ENCODE measurements around the gene CHSY1. TPM values are rescaled to one million over a fixed set of nuclear protein-coding genes. Genes with fewer than 3 reads are reported as not detected.

The CHSY1 gene
- total RNA-seq, 2 experiments from 2014 or later, result 5.8 to 6.7 TPM

DNA sequence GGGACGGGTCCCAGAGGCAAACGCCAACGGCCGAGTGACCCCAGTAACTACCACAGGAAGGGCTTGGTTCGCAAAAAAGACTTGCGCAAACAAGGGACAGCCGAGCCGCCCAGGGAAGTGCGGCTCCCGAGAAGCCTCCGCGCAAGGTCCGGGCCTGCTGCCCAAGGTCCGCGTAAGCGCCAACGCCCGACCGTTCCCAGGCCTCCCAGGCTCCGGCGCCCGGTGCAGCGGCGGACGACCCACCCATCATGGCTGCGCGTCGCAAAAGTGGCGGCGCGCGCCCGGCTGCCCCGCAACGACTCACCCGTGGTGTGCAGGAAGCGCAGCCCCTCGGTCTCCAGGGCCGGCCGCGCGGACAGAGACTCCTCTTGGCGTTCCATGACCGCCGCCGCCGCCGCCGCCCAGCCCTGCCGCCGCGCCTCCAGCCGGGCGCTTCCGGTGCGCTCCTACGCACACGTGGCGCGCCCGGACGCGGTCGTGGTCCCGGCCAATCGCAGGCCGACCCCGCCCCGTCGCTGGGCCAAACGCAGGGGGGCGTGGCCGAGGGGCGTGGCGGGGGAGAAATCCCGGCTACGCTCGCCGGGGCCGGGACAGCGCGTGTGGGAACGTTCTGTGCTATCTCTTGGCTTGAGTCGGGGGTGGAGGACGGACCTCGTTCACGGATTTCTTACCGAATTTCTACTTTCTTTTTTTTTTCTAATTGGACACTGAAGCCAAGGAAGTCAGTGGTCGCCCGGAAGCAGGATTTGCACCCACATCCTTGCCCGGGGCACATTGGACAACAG lies 25.4 kb upstream of the CHSY1 start, which contains the start of gene SELENOS:
SELENOS (minus strand) TSS at position 448 of the 785 bp plus-strand sequence; CDS start at position 380, 68 bp downstream.
- Histone ChIP-seq H3K4me1 (ENCODE audit: insufficient read depth, low read length) (peaks cover 23% of the 10 kb centered on the region), H3K4me3 (ENCODE audit: low read length) (peak within 1 kb of the TSS; percentile 92), H3K36me3 (ENCODE audit: insufficient read depth, low read length) (peaks cover 55% of the 10 kb centered on the region), H3K27me3 (ENCODE audit: control insufficient read depth in 1 of 2, insufficient read depth in 2 of 2, low read length in 2 of 2) (no peaks in the 10 kb centered on the region), H3K27ac (ENCODE audit: low read depth in 1 of 2, low read length in 2 of 2) (peak within 1 kb of the TSS; percentile 56 to 58), H3K9me3 (ENCODE audit: control insufficient read depth in 1 of 2, insufficient read depth in 1 of 2, low read length in 2 of 2) (no peaks in the 10 kb centered on the region)
- peaks cover 79% of the 10 kb centered on the region for H3K36me3 Mint-ChIP-seq (ENCODE audit: low read depth)
- ATAC-seq (ENCODE audit: poor library complexity) (peak; percentile 96), DNase-seq (peak; percentile 68 to 95 (median 84))
- POLR2A ChIA-PET, result interaction anchor here (1.6 kb wide), 1 partner anchor 17 kb away, joined by 10 read pairs; the partner anchor contains the start of gene SNRPA1
- H3K4me3 Mint-ChIP-seq, result peak within 1 kb of the TSS; percentile 97
- no peaks in the 10 kb centered on the region for H3K9me3 Mint-ChIP-seq
- H3K27ac Mint-ChIP-seq, result peak within 1 kb of the TSS; percentile 95
- CTCF ChIA-PET, result interaction anchor here (1.0 to 1.6 kb wide), 2 partner anchors 11 to 12 kb away, joined by 3 to 5 read pairs; no protein-coding TSS in a partner anchor
- intact Hi-C loops (cut with DNase I, micrococcal nuclease), result loop anchor here (1.0 to 10.0 kb wide), 7 partner anchors 17 to 932 kb away; partner anchors contain the start of genes ADAMTS17 (in 1 of the 2), ASB7 (in 1 of the 2), CHSY1 (in 1 of the 2) and LINS1 (in 1 of the 2)
- no peaks in the 10 kb centered on the region for H3K27me3 Mint-ChIP-seq
- H3K4me1 Mint-ChIP-seq (ENCODE audit: low read depth), result peaks cover 24% of the 10 kb centered on the region
- TF ChIP-seq, protein P1, sequence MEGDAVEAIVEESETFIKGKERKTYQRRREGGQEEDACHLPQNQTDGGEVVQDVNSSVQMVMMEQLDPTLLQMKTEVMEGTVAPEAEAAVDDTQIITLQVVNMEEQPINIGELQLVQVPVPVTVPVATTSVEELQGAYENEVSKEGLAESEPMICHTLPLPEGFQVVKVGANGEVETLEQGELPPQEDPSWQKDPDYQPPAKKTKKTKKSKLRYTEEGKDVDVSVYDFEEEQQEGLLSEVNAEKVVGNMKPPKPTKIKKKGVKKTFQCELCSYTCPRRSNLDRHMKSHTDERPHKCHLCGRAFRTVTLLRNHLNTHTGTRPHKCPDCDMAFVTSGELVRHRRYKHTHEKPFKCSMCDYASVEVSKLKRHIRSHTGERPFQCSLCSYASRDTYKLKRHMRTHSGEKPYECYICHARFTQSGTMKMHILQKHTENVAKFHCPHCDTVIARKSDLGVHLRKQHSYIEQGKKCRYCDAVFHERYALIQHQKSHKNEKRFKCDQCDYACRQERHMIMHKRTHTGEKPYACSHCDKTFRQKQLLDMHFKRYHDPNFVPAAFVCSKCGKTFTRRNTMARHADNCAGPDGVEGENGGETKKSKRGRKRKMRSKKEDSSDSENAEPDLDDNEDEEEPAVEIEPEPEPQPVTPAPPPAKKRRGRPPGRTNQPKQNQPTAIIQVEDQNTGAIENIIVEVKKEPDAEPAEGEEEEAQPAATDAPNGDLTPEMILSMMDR (IDR thresholded peaks at IDR 0.05), result no peak

DNA sequence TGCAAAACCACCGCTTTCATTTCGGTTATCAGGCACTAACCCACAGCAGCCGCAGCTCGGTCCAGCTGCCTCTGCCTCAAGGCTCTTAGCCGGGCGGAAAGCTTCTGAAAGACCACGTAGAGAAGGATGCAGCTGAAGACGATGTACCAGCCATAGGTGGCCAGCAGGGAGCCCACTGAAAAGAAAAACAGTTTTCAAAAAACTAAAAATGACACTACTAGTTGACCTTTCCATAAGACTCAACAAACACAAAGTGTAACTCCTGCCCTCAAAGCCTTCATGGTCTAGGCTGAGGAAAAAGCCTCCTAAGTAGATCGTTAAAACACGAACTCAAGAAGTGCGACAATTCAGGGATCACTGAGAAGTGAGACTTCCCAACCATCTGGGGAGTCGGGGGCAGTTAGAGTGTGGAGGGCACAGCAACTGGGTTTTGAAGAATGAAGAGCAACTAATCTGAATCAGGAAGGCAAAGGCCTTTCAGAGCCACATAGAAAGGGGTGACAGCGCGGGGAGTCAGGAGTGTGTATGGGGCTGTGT lies 24.7 kb upstream of the CHSY1 start:
- Mint-ChIP-seq H3K36me3 (ENCODE audit: low read depth) (peaks cover 79% of the 10 kb centered on the region), H3K4me1 (ENCODE audit: low read depth) (peaks cover 24% of the 10 kb centered on the region), H3K9me3 (no peaks in the 10 kb centered on the region), H3K27ac (peak overlapping the region; percentile 95), H3K4me3 (peak overlapping the region; percentile 97), H3K27me3 (no peaks in the 10 kb centered on the region)
- Histone ChIP-seq H3K27ac (ENCODE audit: low read depth in 1 of 2, low read length in 2 of 2) (peak overlapping the region; percentile 56 to 58), H3K27me3 (ENCODE audit: control insufficient read depth in 1 of 2, insufficient read depth in 2 of 2, low read length in 2 of 2) (no peaks in the 10 kb centered on the region), H3K4me1 (ENCODE audit: insufficient read depth, low read length) (peaks cover 23% of the 10 kb centered on the region), H3K9me3 (ENCODE audit: control insufficient read depth in 1 of 2, insufficient read depth in 1 of 2, low read length in 2 of 2) (no peaks in the 10 kb centered on the region), H3K36me3 (ENCODE audit: insufficient read depth, low read length) (peaks cover 55% of the 10 kb centered on the region), H3K4me3 (ENCODE audit: low read length) (peak overlapping the region; percentile 92)
- DNase-seq (peak in 3 of 14 experiments; percentile 32 to 52 (median 36)), ATAC-seq (ENCODE audit: poor library complexity) (peak; percentile 2)
- TF ChIP-seq, protein P1 (IDR thresholded peaks at IDR 0.05), result no peak
- CTCF ChIA-PET, result interaction anchor here (0.7 to 1.0 kb wide), 2 partner anchors 9 to 12 kb away, joined by 3 read pairs; no protein-coding TSS in a partner anchor
- intact Hi-C loops (cut with DNase I, micrococcal nuclease), result loop anchor here (1.0 to 10.0 kb wide), 7 partner anchors 18 to 932 kb away; partner anchors contain the start of genes ADAMTS17 (in 1 of the 2), ASB7 (in 1 of the 2), CHSY1 (in 1 of the 2) and LINS1 (in 1 of the 2)
- POLR2A ChIA-PET, result no interaction called here

DNA sequence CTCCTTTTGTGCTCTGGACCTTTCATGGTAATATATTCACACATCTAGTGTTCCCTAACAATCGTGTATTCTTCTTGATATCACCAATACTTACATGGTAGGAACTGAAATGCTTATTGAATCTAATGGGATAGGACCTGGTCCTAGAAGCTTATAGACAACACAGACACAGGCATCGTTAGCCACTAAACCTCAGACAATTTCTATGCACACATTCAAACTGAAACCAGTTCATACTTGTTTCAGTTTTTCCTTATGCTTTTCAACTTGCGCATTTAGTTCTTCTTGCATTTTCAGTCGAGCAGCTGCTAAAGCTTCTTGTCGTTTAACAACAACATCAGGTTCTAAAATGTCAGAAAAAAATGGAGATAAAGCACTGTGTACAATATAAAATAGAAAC lies 23.2 kb upstream of the CHSY1 start:
- TF ChIP-seq, protein P1 (IDR thresholded peaks at IDR 0.05), result no peak
- Histone ChIP-seq H3K4me3 (ENCODE audit: low read length) (no peak overlapping the region), H3K27ac (ENCODE audit: low read depth in 1 of 2, low read length in 2 of 2) (no peak overlapping the region), H3K27me3 (ENCODE audit: control insufficient read depth in 1 of 2, insufficient read depth in 2 of 2, low read length in 2 of 2) (no peaks in the 10 kb centered on the region), H3K36me3 (ENCODE audit: insufficient read depth, low read length) (peaks cover 54% of the 10 kb centered on the region), H3K9me3 (ENCODE audit: control insufficient read depth in 1 of 2, insufficient read depth in 1 of 2, low read length in 2 of 2) (no peaks in the 10 kb centered on the region), H3K4me1 (ENCODE audit: insufficient read depth, low read length) (peaks cover 23% of the 10 kb centered on the region)
- Mint-ChIP-seq H3K9me3 (no peaks in the 10 kb centered on the region), H3K27ac (no peak overlapping the region), H3K27me3 (no peaks in the 10 kb centered on the region), H3K4me1 (ENCODE audit: low read depth) (peaks cover 24% of the 10 kb centered on the region), H3K36me3 (ENCODE audit: low read depth) (peaks cover 78% of the 10 kb centered on the region), H3K4me3 (peak overlapping the region; percentile 73)
- POLR2A ChIA-PET, result interaction anchor here (1.2 to 1.7 kb wide), 2 partner anchors 21 to 24 kb away, joined by 3 to 4 read pairs; no protein-coding TSS in a partner anchor
- ATAC-seq (ENCODE audit: poor library complexity) (no peak), DNase-seq (no peak)
- intact Hi-C loops (cut with DNase I, micrococcal nuclease), result loop anchor here in 1 of 2 experiments (5.0 to 10.0 kb wide), 3 partner anchors 377 to 930 kb away; partner anchors contain the start of genes ADAMTS17, ASB7, LINS1 and TM2D3
- CTCF ChIA-PET, result interaction anchor here (1.1 kb wide), 1 partner anchor 17 kb away, joined by 3 read pairs; no protein-coding TSS in a partner anchor
